GM19455 (cell line): ENCODE data around the gene CER1.
"Not testable (repeated sequence)": the region's sequence is repeated elsewhere in the genome, so short reads cannot be mapped to it uniquely, and the experiment has no call there.

ENCODE experiments used
- ATAC-seq: cut with Tn5 transposase; IDR thresholded peaks from one replicate; pipeline ENCODE4 v1.9.1; 2021; ENCODE audit not compliant: unreplicated experiment

Gene CER1

GRCh38 chr9:14719231-14719923 is 3.2 kb downstream of the CER1 start:
- ATAC-seq: no peak

DNA sequence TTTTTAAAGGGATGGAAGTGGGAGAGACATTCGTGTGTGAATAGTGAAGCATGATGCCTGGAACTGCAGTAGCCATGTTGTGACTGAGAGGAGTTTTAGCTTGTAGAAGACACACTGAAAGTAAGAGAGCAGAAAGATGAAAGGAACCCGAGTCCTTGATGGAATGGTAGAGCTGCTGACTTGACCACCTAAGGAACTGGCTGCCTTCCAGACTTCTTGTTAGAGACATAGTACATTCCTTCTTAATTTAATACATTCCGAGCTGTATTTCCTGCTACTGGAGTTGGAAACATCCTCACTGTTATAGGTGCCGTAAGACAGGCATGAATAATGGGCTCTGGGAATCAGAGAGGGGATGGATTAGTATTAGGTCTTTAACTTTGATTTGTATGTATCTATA is 7.4 kb downstream of the CER1 start:
- no peak for ATAC-seq

DNA sequence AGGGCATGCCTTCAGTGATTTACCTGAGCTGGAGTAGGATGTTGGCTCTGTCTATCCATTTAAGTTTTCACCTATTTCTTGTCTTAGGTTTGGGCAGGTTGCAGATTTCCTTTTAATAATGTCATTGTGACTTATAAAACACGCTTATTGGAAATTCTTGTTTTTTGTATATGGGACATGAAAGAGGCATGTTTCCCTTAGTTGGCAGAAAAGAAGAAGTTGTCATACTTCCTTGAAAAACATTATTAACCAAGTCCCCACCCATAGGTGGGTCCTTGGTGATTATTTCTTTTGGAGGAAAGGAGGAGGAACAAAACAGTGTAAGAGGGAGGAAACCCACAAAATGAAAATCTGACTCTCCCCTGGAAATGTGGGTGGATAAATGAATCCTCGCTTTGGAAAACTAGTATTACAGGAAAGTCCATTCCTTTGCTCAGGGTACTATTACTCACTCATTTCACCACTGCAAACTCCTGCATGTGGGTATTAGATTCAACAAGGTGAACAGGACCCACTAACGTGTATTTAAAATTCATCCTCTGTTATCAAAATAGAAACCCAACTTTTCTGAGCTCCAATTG is 9.3 kb downstream of the CER1 start:
- ATAC-seq: no peak

- ATAC-seq: no peak
Observed at GRCh38 chr9:14710804-14711203, 11.7 kb downstream of the CER1 start.

- peak; percentile 55 for ATAC-seq
Observed at GRCh38 chr9:14706530-14707140, 15.9 kb downstream of the CER1 start.

DNA sequence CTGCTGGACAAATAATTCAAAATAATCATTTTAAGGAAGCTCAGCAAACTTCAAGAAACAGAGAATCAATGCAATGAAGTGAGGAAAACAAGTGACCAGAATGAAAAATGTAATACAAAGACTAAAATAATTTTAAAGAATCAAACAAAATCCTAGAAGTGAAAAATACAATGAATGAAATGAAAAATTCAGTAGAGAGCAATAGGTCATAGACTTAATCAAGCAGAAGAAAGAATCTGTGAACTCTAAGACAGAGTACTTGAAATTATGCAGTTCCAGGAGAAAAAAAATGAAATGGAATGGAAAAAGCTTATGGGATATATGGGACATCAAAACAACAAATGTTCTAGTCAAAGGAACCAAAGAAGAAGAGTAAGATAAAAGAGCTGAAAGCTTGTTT is 17.5 kb downstream of the CER1 start:
- ATAC-seq: no peak

GRCh38 chr9:14704281-14704680 is 18.3 kb downstream of the CER1 start:
- no peak for ATAC-seq

- no peak for ATAC-seq
Observed at GRCh38 chr9:14702200-14702720, 20.3 kb downstream of the CER1 start.

DNA sequence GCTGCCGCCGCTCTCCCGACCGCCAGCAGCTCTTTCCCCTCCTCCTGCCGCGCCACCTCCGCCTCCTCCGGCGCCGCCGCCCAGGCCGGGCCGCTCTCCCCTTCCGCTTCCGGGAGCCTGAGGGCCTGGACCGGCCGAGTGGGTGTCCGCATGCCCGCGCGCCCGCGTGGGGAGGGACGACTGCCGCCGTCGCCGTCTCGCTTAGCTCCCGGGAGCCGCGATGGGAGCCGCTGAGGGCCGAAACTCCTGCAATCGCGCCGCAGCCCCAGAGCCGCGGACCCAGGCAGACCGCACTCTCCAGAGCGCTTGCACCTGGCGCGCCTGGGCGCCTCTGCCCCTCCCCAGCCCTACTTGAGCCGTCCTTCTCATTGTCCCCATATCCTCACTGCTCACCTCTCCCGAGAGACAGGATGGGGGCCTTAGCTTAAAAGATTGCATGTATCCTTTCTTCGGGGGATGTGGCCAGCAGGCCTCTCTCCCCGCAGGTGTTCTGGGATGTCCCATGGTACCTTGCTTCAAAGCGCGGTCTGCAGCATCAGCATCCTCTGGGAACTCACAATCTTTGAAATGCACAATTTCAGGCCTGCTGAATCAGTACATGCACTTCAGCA is 29.2 kb downstream of the CER1 start, which contains the start of gene ZDHHC21:
Gene ZDHHC21, minus strand, starts transcription at position 182 of the 611 bp plus-strand sequence. CDS start 19,092 bp downstream, outside the sequence.
- peak; percentile 80 for ATAC-seq

GRCh38 chr9:14692470-14693250 is 29.9 kb downstream of the CER1 start:
- ATAC-seq: peak; percentile 41

- ATAC-seq: no peak
Observed at GRCh38 chr9:14690948-14691730, 31.4 kb downstream of the CER1 start.

DNA sequence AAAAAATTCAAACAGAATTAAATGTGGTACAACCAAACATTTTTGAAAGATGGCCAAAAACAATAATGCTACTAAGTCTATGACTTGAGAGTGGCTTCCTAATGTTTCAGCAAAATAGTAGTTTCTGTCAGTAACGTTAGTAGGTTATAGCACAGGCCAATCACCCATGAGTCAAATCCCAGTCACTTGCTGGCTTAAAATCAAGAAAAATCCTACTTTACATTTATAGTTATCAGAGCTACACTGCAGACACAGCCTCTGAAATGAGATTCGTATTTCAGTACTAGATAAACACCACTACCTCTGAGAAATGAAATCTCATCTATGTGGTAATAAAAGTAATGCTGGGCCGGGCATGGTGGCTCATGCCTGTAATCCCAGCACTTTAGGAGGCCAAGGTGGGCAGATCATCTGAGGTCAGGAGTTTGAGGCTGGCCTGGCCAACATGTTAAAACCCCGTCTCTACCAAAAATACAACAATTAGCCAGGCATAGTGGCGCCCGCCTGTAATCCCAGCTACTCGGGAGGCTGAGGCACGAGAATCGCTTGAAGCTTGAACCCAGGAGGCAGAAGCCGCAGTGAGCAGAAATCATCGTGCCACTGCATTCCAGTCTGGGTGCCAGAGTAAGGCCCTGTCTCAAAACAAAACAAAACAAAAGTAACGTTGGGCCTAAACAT is 35.4 kb downstream of the CER1 start:
- no peak for ATAC-seq

GRCh38 chr9:14686168-14686567 is 36.4 kb downstream of the CER1 start:
- ATAC-seq: no peak

- ATAC-seq: not testable (repeated sequence)
Observed at GRCh38 chr9:14682616-14683015, 39.9 kb downstream of the CER1 start.

DNA sequence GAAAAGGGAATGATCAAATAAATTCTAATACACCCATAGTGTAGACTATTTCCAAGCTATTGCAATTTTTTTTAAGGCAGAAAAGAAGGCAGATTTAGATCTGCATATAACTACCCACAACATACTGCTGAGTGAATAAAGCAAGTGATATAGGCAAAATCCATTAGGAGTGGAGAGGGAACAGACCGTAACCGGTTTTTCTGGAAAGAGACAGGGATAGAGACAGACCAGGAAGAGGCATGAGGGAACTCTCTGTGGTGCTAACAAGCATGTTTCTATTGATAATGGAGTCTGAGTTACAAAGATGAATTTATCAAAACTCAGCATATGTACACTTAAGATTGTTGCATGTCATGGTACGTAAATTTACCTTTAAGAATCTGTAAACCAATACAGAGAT is 43.8 kb downstream of the CER1 start:
- no peak for ATAC-seq

- no peak for ATAC-seq
Observed at GRCh38 chr9:14677872-14678271, 44.7 kb downstream of the CER1 start.

DNA sequence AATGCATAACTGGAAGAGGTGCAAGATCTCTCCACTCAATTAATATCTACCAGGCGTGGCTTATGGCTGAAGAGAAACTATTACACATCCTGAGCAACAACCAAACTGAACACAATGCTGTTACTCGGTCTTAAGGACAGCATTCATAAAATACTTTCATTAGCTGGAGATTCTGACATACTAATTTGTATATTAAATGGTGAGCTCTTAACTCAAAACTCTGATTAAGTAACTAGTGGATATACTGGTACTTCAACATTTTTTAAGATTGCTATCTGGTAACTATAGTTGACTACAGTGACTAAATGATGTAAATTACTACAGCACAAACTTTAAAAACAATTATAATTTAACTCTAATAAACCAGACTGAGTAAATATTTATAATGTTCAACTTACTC is 45.1 kb downstream of the CER1 start:
- ATAC-seq: no peak

DNA sequence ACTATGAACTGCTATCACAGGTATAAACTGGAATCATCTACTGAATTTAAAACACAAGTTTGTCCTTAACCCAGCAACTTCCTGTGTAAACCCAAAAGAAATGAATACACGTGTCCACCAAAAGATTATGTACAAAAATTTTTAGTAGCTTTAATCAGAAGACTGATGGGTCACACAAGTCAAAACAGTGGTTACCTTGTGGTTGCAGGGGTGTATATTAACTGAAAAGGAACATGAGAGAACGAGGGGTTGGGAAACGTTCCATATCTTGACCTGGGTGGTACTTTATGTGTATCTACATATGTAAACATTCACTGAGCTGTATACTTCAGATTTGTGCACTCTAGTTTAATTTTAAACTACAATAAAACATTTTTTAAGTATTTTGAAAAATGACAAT is 47.9 kb downstream of the CER1 start:
- ATAC-seq: no peak

- ATAC-seq: no peak
Observed at GRCh38 chr9:14671377-14671776, 51.2 kb downstream of the CER1 start.

GRCh38 chr9:14670718-14671117 is 51.8 kb downstream of the CER1 start:
- no peak for ATAC-seq
